ENCODE measurements around the gene NRG2. TPM values are rescaled to one million over a fixed set of nuclear protein-coding genes. Genes with fewer than 3 reads are reported as not detected.

The NRG2 gene
- total RNA-seq, 6 experiments from 2014 or later, result 0.07 to 0.77 (median 0.14) TPM; not detected in 1

GRCh38 chr5:139854029-139854605 is 189.0 kb downstream of the NRG2 start:
- Histone ChIP-seq H3K4me3 (no peak overlapping the region), H3K27me3 (no peaks in the 10 kb centered on the region), H3K27ac (no peak overlapping the region), H3K36me3 (no peaks in the 10 kb centered on the region), H3K4me1 (no peaks in the 10 kb centered on the region), H3K9me3 (no peaks in the 10 kb centered on the region)
- no peak for TF ChIP-seq POLR2A (IDR thresholded peaks at IDR 0.05)
- TF ChIP-seq, protein P1, sequence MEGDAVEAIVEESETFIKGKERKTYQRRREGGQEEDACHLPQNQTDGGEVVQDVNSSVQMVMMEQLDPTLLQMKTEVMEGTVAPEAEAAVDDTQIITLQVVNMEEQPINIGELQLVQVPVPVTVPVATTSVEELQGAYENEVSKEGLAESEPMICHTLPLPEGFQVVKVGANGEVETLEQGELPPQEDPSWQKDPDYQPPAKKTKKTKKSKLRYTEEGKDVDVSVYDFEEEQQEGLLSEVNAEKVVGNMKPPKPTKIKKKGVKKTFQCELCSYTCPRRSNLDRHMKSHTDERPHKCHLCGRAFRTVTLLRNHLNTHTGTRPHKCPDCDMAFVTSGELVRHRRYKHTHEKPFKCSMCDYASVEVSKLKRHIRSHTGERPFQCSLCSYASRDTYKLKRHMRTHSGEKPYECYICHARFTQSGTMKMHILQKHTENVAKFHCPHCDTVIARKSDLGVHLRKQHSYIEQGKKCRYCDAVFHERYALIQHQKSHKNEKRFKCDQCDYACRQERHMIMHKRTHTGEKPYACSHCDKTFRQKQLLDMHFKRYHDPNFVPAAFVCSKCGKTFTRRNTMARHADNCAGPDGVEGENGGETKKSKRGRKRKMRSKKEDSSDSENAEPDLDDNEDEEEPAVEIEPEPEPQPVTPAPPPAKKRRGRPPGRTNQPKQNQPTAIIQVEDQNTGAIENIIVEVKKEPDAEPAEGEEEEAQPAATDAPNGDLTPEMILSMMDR (IDR thresholded peaks at IDR 0.05), result no peak
- no peak for ATAC-seq
- 91% methylated on average over 7 of the region's 7 CpGs for WGBS (ENCODE audit: insufficient coverage, low coverage, low lambda C conversion rate, missing lambda C conversion rate)
- intact Hi-C loops (cut with DNase I), result loop anchor here in 1 of 2 donors (10.0 kb wide), 1 partner anchor 111 kb away; no protein-coding TSS in a partner anchor
- DNase-seq, result peak in 1 of 3 donors; percentile 22

GRCh38 chr5:139852696-139853095 is 190.4 kb downstream of the NRG2 start:
- peak in 1 of 3 donors; percentile 27 for DNase-seq
- TF ChIP-seq POLR2A (IDR thresholded peaks at IDR 0.05), result no peak
- TF ChIP-seq, protein P1 (IDR thresholded peaks at IDR 0.05), result no peak
- ATAC-seq, result no peak
- Histone ChIP-seq H3K9me3 (no peaks in the 10 kb centered on the region), H3K36me3 (no peaks in the 10 kb centered on the region), H3K27me3 (no peaks in the 10 kb centered on the region), H3K27ac (no peak overlapping the region), H3K4me3 (no peak overlapping the region), H3K4me1 (peaks cover 0 to 2% (median 0%) of the 10 kb centered on the region in 4 donors)
- 80% methylated on average over 3 of the region's 8 CpGs for WGBS (ENCODE audit: insufficient coverage, low coverage, low lambda C conversion rate, missing lambda C conversion rate)
- intact Hi-C loops (cut with DNase I), result loop anchor here in 1 of 2 donors (10.0 kb wide), 1 partner anchor 112 kb away; no protein-coding TSS in a partner anchor

DNA sequence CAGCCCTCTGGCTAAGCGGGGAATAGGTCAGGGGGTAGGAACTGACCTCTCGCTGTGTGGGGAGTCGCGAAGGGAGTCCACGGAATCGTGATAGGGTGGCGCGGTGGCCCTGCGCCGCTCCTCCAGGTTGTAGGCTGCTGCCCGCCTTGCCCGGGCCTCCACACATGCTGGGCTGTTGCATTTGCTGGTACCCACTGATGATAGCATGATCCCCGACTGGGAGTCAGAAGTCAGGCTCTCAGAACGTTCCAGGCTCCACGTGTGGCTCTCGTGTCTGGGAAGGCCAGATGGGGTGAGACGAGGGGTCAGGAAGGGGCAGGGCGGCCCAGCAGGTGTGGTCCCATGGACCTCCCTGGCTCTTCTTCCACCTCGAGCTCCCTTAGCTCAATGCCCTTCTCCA is 191.5 kb downstream of the NRG2 start:
- no peaks in the 10 kb centered on the region for H3K36me3 ChIP-seq
- peaks cover 0 to 5% (median 0%) of the 10 kb centered on the region in 4 donors for H3K4me1 ChIP-seq
- no peak overlapping the region for H3K4me3 ChIP-seq
- no peak for ATAC-seq
- H3K27ac ChIP-seq, result no peak overlapping the region
- WGBS (ENCODE audit: insufficient coverage, low coverage, low lambda C conversion rate, missing lambda C conversion rate), result 70% methylated on average over 7 of the region's 19 CpGs
- DNase-seq, result no peak
- no peaks in the 10 kb centered on the region for H3K27me3 ChIP-seq
- intact Hi-C loops (cut with DNase I), result loop anchor here in 1 of 2 donors (10.0 kb wide), 1 partner anchor 113 kb away; no protein-coding TSS in a partner anchor
- TF ChIP-seq, protein P1 (IDR thresholded peaks at IDR 0.05), result no peak
- TF ChIP-seq POLR2A (IDR thresholded peaks at IDR 0.05), result no peak
- H3K9me3 ChIP-seq, result no peaks in the 10 kb centered on the region

DNA sequence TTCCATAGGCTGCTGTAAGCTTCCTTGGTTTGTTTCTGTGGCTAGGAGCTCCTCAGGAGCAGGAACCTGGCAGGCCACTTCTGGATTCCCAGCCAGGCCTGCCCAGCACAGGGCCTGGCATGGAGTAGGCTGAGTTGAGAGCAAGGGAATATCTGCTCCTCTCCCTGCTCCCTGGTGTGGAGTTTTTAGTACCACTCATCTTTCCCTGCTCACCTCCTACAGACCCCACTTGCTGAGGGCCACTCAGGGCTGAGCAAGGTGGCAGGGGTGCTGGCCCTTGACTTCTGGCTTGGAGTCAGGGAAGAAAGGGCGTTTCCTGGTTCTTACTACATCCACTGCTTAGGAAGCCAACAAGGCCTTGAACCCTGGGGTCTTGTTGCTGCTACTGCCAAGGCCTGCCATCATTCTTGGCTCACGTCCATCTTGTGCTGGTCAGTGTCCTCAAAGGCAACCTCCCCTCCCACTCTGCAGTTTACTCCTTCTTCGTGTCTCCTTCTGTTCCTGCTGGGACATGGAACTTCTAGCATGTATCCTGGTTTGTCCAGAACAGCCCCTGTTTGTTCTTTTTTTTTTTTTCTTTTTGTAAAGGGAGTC is 192.6 kb downstream of the NRG2 start:
- ATAC-seq (no peak), DNase-seq (peak in 1 of 3 donors; percentile 22)
- Histone ChIP-seq H3K4me3 (no peak overlapping the region), H3K36me3 (no peaks in the 10 kb centered on the region), H3K9me3 (no peaks in the 10 kb centered on the region), H3K27me3 (no peaks in the 10 kb centered on the region), H3K27ac (no peak overlapping the region), H3K4me1 (peaks cover 0 to 5% (median 0%) of the 10 kb centered on the region in 4 donors)
- intact Hi-C loops (cut with DNase I), result loop anchor here in 1 of 2 donors (10.0 kb wide), 1 partner anchor 114 kb away; no protein-coding TSS in a partner anchor
- 50% methylated on average over 2 of the region's 3 CpGs for WGBS (ENCODE audit: insufficient coverage, low coverage, low lambda C conversion rate, missing lambda C conversion rate)
- TF ChIP-seq POLR2A (IDR thresholded peaks at IDR 0.05), result no peak
- TF ChIP-seq, protein P1 (IDR thresholded peaks at IDR 0.05), result no peak
